ENCODE results near the gene FKBP6.

FKBP6 gene

GRCh38 chr7:73351447-73352167 lies 23.6 kb downstream of the FKBP6 start:
- H4K20me1 ChIP-seq (ENCODE audit: insufficient read depth, low read length), result no peaks in the 10 kb centered on the region

DNA sequence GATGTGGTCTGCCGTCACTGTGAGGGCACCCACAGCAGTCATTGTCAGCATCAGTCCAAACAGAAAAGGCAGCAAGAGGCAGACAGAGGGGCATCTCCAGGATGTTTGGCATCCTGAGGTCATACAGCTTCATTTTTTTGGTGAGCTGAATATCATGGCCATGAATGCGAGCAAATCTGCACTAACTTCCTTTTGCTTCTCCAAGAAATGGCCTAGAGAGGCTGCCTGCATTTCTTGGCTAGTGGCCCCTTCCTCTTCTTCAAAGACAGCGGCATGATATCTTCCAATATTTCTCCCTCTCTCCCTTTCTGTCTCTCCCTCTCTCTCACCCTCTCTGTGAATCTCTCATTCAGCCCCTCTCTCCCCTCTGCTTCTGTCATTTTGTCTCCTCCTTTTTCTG lies 24.8 kb downstream of the FKBP6 start:
- H3K9me2 ChIP-seq (replicated peaks; ENCODE audit: insufficient read depth, low read length), result no peaks in the 10 kb centered on the region
- H3K9me3 ChIP-seq (replicated peaks; ENCODE audit: insufficient read depth, low read length), result no peaks in the 10 kb centered on the region
- H2AFZ ChIP-seq (ENCODE audit: low read length), result no peak overlapping the region
- no peak for TF ChIP-seq EZH2 (optimal IDR thresholded peaks at IDR 0.05; ENCODE audit: low read depth, low read length)
- no peak for TF ChIP-seq CTCF (IDR thresholded peaks at IDR 0.05; ENCODE audit: low read length)
- TF ChIP-seq EZH2phosphoT487 (IDR thresholded peaks at IDR 0.05; ENCODE audit: low read length), result no peak
- no peak overlapping the region for H3K27ac ChIP-seq (ENCODE audit: low read length)
- no peak overlapping the region for H3K9ac ChIP-seq (ENCODE audit: low read length)
- DNase-seq, result no peak
- H3F3A ChIP-seq (ENCODE audit: insufficient read depth, low read length), result no peaks in the 10 kb centered on the region
- no peaks in the 10 kb centered on the region for H3K36me3 ChIP-seq (replicated peaks; ENCODE audit: insufficient read depth, low read length)
- H3K79me2 ChIP-seq (ENCODE audit: low read length), result no peaks in the 10 kb centered on the region
- no peaks in the 10 kb centered on the region for H3K27me3 ChIP-seq (replicated peaks; ENCODE audit: insufficient read depth, low read length)
- no peak overlapping the region for H3K4me3 ChIP-seq (ENCODE audit: low read length)
- 0 out of 2 replicates have a peak, but pooled peaks cover under 1% of the 10 kb centered on the region for H3K4me1 ChIP-seq (ENCODE audit: low read length)
- H4K20me1 ChIP-seq (ENCODE audit: insufficient read depth, low read length), result no peaks in the 10 kb centered on the region
- H3K4me2 ChIP-seq (ENCODE audit: low read depth, low read length), result no peak overlapping the region

More at GRCh38 chr7:73351447-73352167, 23.6 kb downstream of the FKBP6 start:
- H2AFZ ChIP-seq (ENCODE audit: low read length), result no peak overlapping the region
- no peaks in the 10 kb centered on the region for H3K79me2 ChIP-seq (ENCODE audit: low read length)
- no peak overlapping the region for H3K27ac ChIP-seq (ENCODE audit: low read length)
- no peaks in the 10 kb centered on the region for H3K4me1 ChIP-seq (ENCODE audit: low read length)
- no peaks in the 10 kb centered on the region for H3K36me3 ChIP-seq (replicated peaks; ENCODE audit: insufficient read depth, low read length)
- H3K4me3 ChIP-seq (ENCODE audit: low read length), result no peak overlapping the region
- H3K9ac ChIP-seq (ENCODE audit: low read length), result no peak overlapping the region
- no peak overlapping the region for H3K4me2 ChIP-seq (ENCODE audit: low read depth, low read length)
- no peaks in the 10 kb centered on the region for H3K9me2 ChIP-seq (replicated peaks; ENCODE audit: insufficient read depth, low read length)
- no peak for DNase-seq
- no peaks in the 10 kb centered on the region for H3K27me3 ChIP-seq (replicated peaks; ENCODE audit: insufficient read depth, low read length)
- H3F3A ChIP-seq (ENCODE audit: insufficient read depth, low read length), result no peaks in the 10 kb centered on the region
- H3K9me3 ChIP-seq (replicated peaks; ENCODE audit: insufficient read depth, low read length), result no peaks in the 10 kb centered on the region
- TF ChIP-seq EZH2phosphoT487 (IDR thresholded peaks at IDR 0.05; ENCODE audit: low read length), result no peak
- TF ChIP-seq CTCF (IDR thresholded peaks at IDR 0.05; ENCODE audit: low read length), result no peak
- TF ChIP-seq EZH2 (optimal IDR thresholded peaks at IDR 0.05; ENCODE audit: low read depth, low read length), result no peak

DNA sequence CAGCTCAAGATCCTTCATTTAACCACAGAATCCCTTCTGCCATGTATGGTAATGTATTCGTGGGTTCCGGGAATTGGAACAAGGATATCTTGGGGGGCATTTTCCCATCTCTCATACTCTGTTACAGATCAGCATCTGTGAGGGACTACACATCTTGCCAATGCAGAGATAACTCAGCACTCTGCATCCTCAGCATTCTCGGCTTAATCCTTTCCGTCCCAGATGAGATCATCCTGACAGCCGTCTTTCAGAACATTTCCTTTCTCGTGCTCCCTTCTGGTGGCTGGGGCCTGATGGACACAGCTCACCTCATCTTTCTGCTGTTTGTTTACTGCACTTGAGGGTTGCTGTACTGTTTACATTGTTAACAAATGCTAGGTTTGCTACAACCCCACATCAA lies 25.3 kb downstream of the FKBP6 start:
- no peaks in the 10 kb centered on the region for H3K27me3 ChIP-seq (replicated peaks; ENCODE audit: insufficient read depth, low read length)
- no peaks in the 10 kb centered on the region for H3F3A ChIP-seq (ENCODE audit: insufficient read depth, low read length)
- no peaks in the 10 kb centered on the region for H3K9me2 ChIP-seq (replicated peaks; ENCODE audit: insufficient read depth, low read length)
- no peak overlapping the region for H3K4me2 ChIP-seq (ENCODE audit: low read depth, low read length)
- no peak overlapping the region for H3K4me3 ChIP-seq (ENCODE audit: low read length)
- TF ChIP-seq EZH2phosphoT487 (IDR thresholded peaks at IDR 0.05; ENCODE audit: low read length) (no peak), EZH2 (optimal IDR thresholded peaks at IDR 0.05; ENCODE audit: low read depth, low read length) (no peak), CTCF (IDR thresholded peaks at IDR 0.05; ENCODE audit: low read length) (no peak)
- H3K36me3 ChIP-seq (replicated peaks; ENCODE audit: insufficient read depth, low read length), result no peaks in the 10 kb centered on the region
- H3K27ac ChIP-seq (ENCODE audit: low read length), result no peak overlapping the region
- no peaks in the 10 kb centered on the region for H3K9me3 ChIP-seq (replicated peaks; ENCODE audit: insufficient read depth, low read length)
- H3K9ac ChIP-seq (ENCODE audit: low read length), result no peak overlapping the region
- 0 out of 2 replicates have a peak, but pooled peaks cover 5% of the 10 kb centered on the region for H3K4me1 ChIP-seq (ENCODE audit: low read length)
- H2AFZ ChIP-seq (ENCODE audit: low read length), result no peak overlapping the region
- H4K20me1 ChIP-seq (ENCODE audit: insufficient read depth, low read length), result no peaks in the 10 kb centered on the region
- no peak for DNase-seq
- H3K79me2 ChIP-seq (ENCODE audit: low read length), result no peaks in the 10 kb centered on the region
